Panc1 (cell line): ENCODE results near the gene CXXC1.
"Not testable (repeated sequence)": the region's sequence is repeated elsewhere in the genome, so short reads cannot be mapped to it uniquely, and the experiment has no call there.

Experiments used
- POLR2AphosphoS5 ChIP-seq: IDR thresholded peaks from 2 replicates; pipeline ENCODE4 v1.6.1; 2012; ENCODE audit warnings: mild to moderate bottlenecking, low read depth, low read length, moderate library complexity
- SIN3A ChIP-seq: IDR thresholded peaks from 2 replicates; pipeline ENCODE4 v1.6.1; 2012; ENCODE audit warnings: low read depth, mild to moderate bottlenecking, low read length, moderate library complexity, borderline replicate concordance; ENCODE audit not compliant: insufficient read depth
- TF ChIP-seq, protein P1 (sequence below): fragments of 450-650 bp; IDR thresholded peaks from 2 replicates; pipeline ENCODE4 v1.5.1; 2017; ENCODE audit warnings: mild to moderate bottlenecking

DNA sequence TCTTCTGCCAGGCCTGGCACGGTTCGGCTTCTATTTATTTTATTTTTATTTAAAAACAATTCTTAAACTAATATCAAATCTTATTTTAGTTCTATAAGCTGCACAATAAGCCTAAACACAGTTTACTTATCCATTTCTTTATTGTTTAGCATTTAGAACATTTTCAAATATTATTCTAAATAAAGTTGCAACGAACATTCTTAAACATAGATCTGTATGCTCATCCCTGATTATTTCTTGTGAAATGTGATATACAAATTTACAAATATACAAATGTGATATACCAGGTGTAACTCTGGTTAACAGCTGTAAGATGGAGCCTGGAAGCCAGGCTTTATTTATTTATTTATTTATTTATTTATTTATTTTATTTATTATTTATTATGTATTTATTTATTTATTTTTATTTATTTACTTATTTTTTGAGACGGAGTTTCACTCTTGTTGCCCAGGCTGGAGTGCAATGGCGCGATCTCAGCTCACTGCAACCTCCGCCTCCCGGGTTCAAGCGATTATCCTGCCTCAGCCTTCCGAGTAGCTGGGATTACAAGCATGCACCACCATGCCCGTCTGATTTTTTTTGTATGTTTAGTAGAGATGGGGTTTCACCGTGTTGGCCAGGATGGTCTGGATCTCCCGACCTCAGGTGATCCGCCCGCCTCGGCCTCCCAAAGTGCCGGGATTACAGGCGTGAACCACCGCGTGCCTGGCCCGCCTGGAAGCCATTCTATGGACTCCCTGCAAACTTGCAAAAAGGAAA lies 1.0 kb upstream of the CXXC1 start:
- TF ChIP-seq, protein P1, sequence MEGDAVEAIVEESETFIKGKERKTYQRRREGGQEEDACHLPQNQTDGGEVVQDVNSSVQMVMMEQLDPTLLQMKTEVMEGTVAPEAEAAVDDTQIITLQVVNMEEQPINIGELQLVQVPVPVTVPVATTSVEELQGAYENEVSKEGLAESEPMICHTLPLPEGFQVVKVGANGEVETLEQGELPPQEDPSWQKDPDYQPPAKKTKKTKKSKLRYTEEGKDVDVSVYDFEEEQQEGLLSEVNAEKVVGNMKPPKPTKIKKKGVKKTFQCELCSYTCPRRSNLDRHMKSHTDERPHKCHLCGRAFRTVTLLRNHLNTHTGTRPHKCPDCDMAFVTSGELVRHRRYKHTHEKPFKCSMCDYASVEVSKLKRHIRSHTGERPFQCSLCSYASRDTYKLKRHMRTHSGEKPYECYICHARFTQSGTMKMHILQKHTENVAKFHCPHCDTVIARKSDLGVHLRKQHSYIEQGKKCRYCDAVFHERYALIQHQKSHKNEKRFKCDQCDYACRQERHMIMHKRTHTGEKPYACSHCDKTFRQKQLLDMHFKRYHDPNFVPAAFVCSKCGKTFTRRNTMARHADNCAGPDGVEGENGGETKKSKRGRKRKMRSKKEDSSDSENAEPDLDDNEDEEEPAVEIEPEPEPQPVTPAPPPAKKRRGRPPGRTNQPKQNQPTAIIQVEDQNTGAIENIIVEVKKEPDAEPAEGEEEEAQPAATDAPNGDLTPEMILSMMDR: not testable (repeated sequence)
- TF ChIP-seq POLR2AphosphoS5, SIN3A: not testable (repeated sequence)
